Natural killer cell (primary cell): ENCODE data around the gene BICDL1. TPM values are rescaled to one million over a fixed set of nuclear protein-coding genes. Genes with fewer than 3 reads are reported as not detected.

Experiments used
- ATAC-seq, 3 donors: fragments of 150-1000 bp in 2 of 3; fragments of 200-7000 bp in 1 of 3; cut with Tn5 transposase; 1 replicate in 1 of 3; 2 replicates in 2 of 3; pipeline ENCODE4 v1.10.0; 2021; ENCODE audit warnings: mild to moderate bottlenecking in 2 of 3, moderate library complexity in 2 of 3
- DNase-seq, 2 donors: peaks; one replicate each; pipeline versions ENCODE4 v3.0.0 to v3.0.0-alpha.2; 2013 to 2021; ENCODE audit warnings: mixed read lengths in 1 of 2
- H3K27ac ChIP-seq: one replicate; pipeline ENCODE4 v1.5.1; 2013; ENCODE audit warnings: mild to moderate bottlenecking, low read length
- H3K27me3 ChIP-seq: one replicate; pipeline ENCODE4 v1.6.1; 2013; ENCODE audit warnings: low read length; ENCODE audit not compliant: control insufficient read depth, insufficient read depth
- H3K36me3 ChIP-seq: one replicate; pipeline ENCODE4 v1.6.1; 2013; ENCODE audit warnings: low read length; ENCODE audit not compliant: control insufficient read depth, insufficient read depth
- H3K4me1 ChIP-seq: one replicate; pipeline ENCODE4 v1.6.1; 2013; ENCODE audit warnings: low read length; ENCODE audit not compliant: control insufficient read depth, insufficient read depth
- H3K4me3 ChIP-seq: one replicate; pipeline ENCODE4 v1.5.1; 2013; ENCODE audit warnings: low read length
- H3K9me3 ChIP-seq: one replicate; pipeline ENCODE4 v1.6.1; 2013; ENCODE audit warnings: low read length; ENCODE audit not compliant: control insufficient read depth, insufficient read depth
- H3K27ac Mint-ChIP-seq, 2 donors: one replicate each; pipeline ENCODE4 v1.8.0; 2022; ENCODE audit warnings: mild to moderate bottlenecking in 2 of 2, mixed read lengths in 2 of 2, moderate library complexity in 1 of 2
- H3K27me3 Mint-ChIP-seq, 2 donors: one replicate each; pipeline ENCODE4 v1.8.0; 2022; ENCODE audit warnings: low read depth in 2 of 2, mixed read lengths in 2 of 2
- H3K36me3 Mint-ChIP-seq: one replicate; pipeline ENCODE4 v1.8.0; 2022; ENCODE audit warnings: mixed read lengths
- H3K4me1 Mint-ChIP-seq, 2 donors: one replicate each; pipeline ENCODE4 v1.8.0; 2022; ENCODE audit warnings: mixed read lengths in 2 of 2
- H3K4me3 Mint-ChIP-seq: one replicate; pipeline ENCODE4 v1.8.0; 2022; ENCODE audit warnings: mild to moderate bottlenecking, moderate library complexity, mixed read lengths
- H3K9me3 Mint-ChIP-seq, 2 donors: one replicate each; pipeline ENCODE4 v1.8.0; 2022; ENCODE audit warnings: mixed read lengths in 2 of 2
- CTCF ChIP-seq: fragments of 200-600 bp; IDR thresholded peaks from one replicate; pipeline ENCODE4 v1.8.0; 2022; ENCODE audit warnings: antibody characterized with exemption
- WGBS: methylation state at CpG from one replicate; pipeline ENCODE4 v1.1.7; 2013; ENCODE audit warnings: missing lambda C conversion rate; ENCODE audit not compliant: insufficient coverage; 5-methylcytosine and 5-hydroxymethylcytosine counted together
- intact Hi-C: fragments of 100-400 bp; cut with micrococcal nuclease; formaldehyde crosslinking; loops from one replicate; pipeline ENCODE4 v1.14.2; 2022
- total RNA-seq, 4 donors: library from RNA; stranded (reverse); fragments of 120-200 nt in 1 of 4; gene quantifications; one replicate each; pipeline versions ENCODE4 v1.2.3 to v1.2.4, GENCODE V29; 2013 to 2022

BICDL1 gene
- total RNA-seq, 3 donors from 2014 or later (not counting 1 experiment from before 2014, with no cell fraction given): 29.3 to 37.1 (median 34.3) TPM

GRCh38 chr12:120094485-120094884 is 105.4 kb downstream of the BICDL1 start:
- Mint-ChIP-seq H3K9me3 (no peaks in the 10 kb centered on the region), H3K36me3 (no peaks in the 10 kb centered on the region), H3K4me3 (no peak overlapping the region), H3K4me1 (peaks cover 8 to 28% of the 10 kb centered on the region in 2 donors), H3K27me3 (no peaks in the 10 kb centered on the region), H3K27ac (peak overlapping the region in 1 of 2 donors; percentile 75)
- Histone ChIP-seq H3K9me3 (no peaks in the 10 kb centered on the region), H3K36me3 (peaks cover 54% of the 10 kb centered on the region), H3K4me3 (no peak overlapping the region), H3K4me1 (peaks cover 18% of the 10 kb centered on the region), H3K27ac (no peak overlapping the region), H3K27me3 (no peaks in the 10 kb centered on the region)
- intact Hi-C loops: no loop called here
- no peak for DNase-seq
- no peak for TF ChIP-seq CTCF
- 91% methylated on average over 9 of the region's 9 CpGs for WGBS
- no peak for ATAC-seq

GRCh38 chr12:120095331-120095730 is 106.3 kb downstream of the BICDL1 start:
- no peaks in the 10 kb centered on the region for H3K36me3 Mint-ChIP-seq
- peaks cover 8 to 34% of the 10 kb centered on the region in 2 donors for H3K4me1 Mint-ChIP-seq
- no peaks in the 10 kb centered on the region for H3K27me3 ChIP-seq
- H3K4me3 Mint-ChIP-seq: no peak overlapping the region
- no peak overlapping the region for H3K27ac ChIP-seq
- intact Hi-C loops: no loop called here
- ATAC-seq (no peak), DNase-seq (no peak)
- no peak overlapping the region for H3K27ac Mint-ChIP-seq
- no peak overlapping the region for H3K4me3 ChIP-seq
- H3K9me3 Mint-ChIP-seq: no peaks in the 10 kb centered on the region
- no peaks in the 10 kb centered on the region for H3K9me3 ChIP-seq
- WGBS: 98% methylated on average over 13 of the region's 13 CpGs
- H3K36me3 ChIP-seq: peaks cover 51% of the 10 kb centered on the region
- H3K27me3 Mint-ChIP-seq: no peaks in the 10 kb centered on the region
- peaks cover 22% of the 10 kb centered on the region for H3K4me1 ChIP-seq
- no peak for TF ChIP-seq CTCF

GRCh38 chr12:120095736-120096135 is 106.7 kb downstream of the BICDL1 start:
- Mint-ChIP-seq H3K4me1 (peaks cover 8 to 38% of the 10 kb centered on the region in 2 donors), H3K9me3 (no peaks in the 10 kb centered on the region), H3K27ac (no peak overlapping the region), H3K36me3 (no peaks in the 10 kb centered on the region), H3K4me3 (no peak overlapping the region), H3K27me3 (no peaks in the 10 kb centered on the region)
- intact Hi-C loops: no loop called here
- H3K4me1 ChIP-seq: peaks cover 26% of the 10 kb centered on the region
- H3K27me3 ChIP-seq: no peaks in the 10 kb centered on the region
- no peak for TF ChIP-seq CTCF
- H3K9me3 ChIP-seq: no peaks in the 10 kb centered on the region
- H3K4me3 ChIP-seq: no peak overlapping the region
- no peak overlapping the region for H3K27ac ChIP-seq
- ATAC-seq (no peak), DNase-seq (no peak)
- H3K36me3 ChIP-seq: peaks cover 52% of the 10 kb centered on the region
- 97% methylated on average over 7 of the region's 8 CpGs for WGBS

- Mint-ChIP-seq H3K36me3 (no peaks in the 10 kb centered on the region), H3K4me1 (peaks cover 7 to 40% of the 10 kb centered on the region in 2 donors), H3K27ac (peak overlapping the region in 1 of 2 donors; percentile 18), H3K4me3 (no peak overlapping the region), H3K27me3 (no peaks in the 10 kb centered on the region), H3K9me3 (no peaks in the 10 kb centered on the region)
- intact Hi-C loops: no loop called here
- DNase-seq: no peak
- 96% methylated on average over 34 of the region's 34 CpGs for WGBS
- peaks cover 37% of the 10 kb centered on the region for H3K4me1 ChIP-seq
- H3K9me3 ChIP-seq: no peaks in the 10 kb centered on the region
- peaks cover 56% of the 10 kb centered on the region for H3K36me3 ChIP-seq
- no peak for TF ChIP-seq CTCF
- no peak for ATAC-seq
- no peak overlapping the region for H3K27ac ChIP-seq
- H3K4me3 ChIP-seq: no peak overlapping the region
- H3K27me3 ChIP-seq: no peaks in the 10 kb centered on the region
These were observed 107.7 kb downstream of the BICDL1 start for GRCh38 chr12:120096671-120097202.
